Mesendoderm (in vitro differentiated cells): ENCODE results near the gene CCDC197.

Experiments used
- DNase-seq: peaks from one replicate; pipeline ENCODE4 v3.0.0; 2013
- H2AK5ac ChIP-seq: 2 replicates; pipeline ENCODE4 v1.6.1; 2013; ENCODE audit warnings: low read length, inconsistent platforms
- H2BK120ac ChIP-seq: 2 replicates; pipeline ENCODE4 v1.6.1; 2013; ENCODE audit warnings: low read depth, mild to moderate bottlenecking, low read length, moderate library complexity, mixed read lengths
- H2BK15ac ChIP-seq: replicated peaks from 2 replicates; pipeline ENCODE4 v1.6.1; 2013; ENCODE audit warnings: low read depth, mild to moderate bottlenecking, moderate library complexity
- H2BK5ac ChIP-seq: 2 replicates; pipeline ENCODE4 v1.6.1; 2013; ENCODE audit warnings: low read length, inconsistent platforms
- H3K18ac ChIP-seq: 2 replicates; pipeline ENCODE4 v1.6.1; 2013; ENCODE audit warnings: mild to moderate bottlenecking, low read length, mixed read lengths
- H3K23ac ChIP-seq: one replicate; pipeline ENCODE4 v1.6.1; 2013; ENCODE audit warnings: low read length
- H3K27ac ChIP-seq: 2 replicates; pipeline ENCODE4 v1.5.1; 2013; ENCODE audit warnings: low read depth, mild to moderate bottlenecking, inconsistent platforms, low read length, moderate library complexity
- H3K27me3 ChIP-seq: 2 replicates; pipeline ENCODE4 v1.6.1; 2013; ENCODE audit warnings: low read length, control low read depth, mild to moderate bottlenecking, inconsistent platforms; ENCODE audit not compliant: insufficient read depth, poor library complexity
- H3K36me3 ChIP-seq: 2 replicates; pipeline ENCODE4 v1.6.1; 2013; ENCODE audit warnings: low read length, inconsistent platforms; ENCODE audit not compliant: control insufficient read depth, insufficient read depth
- H3K4ac ChIP-seq: one replicate; pipeline ENCODE4 v1.6.1; 2013; ENCODE audit warnings: low read depth, mild to moderate bottlenecking, low read length, moderate library complexity
- H3K4me1 ChIP-seq: 2 replicates; pipeline ENCODE4 v1.6.1; 2013; ENCODE audit warnings: low read depth, low read length, inconsistent platforms; ENCODE audit not compliant: control insufficient read depth
- H3K4me2 ChIP-seq: 2 replicates; pipeline ENCODE4 v1.6.1; 2013; ENCODE audit warnings: low read length
- H3K4me3 ChIP-seq: 2 replicates; pipeline ENCODE4 v1.5.1; 2013; ENCODE audit warnings: mild to moderate bottlenecking, low read length
- H3K56ac ChIP-seq: one replicate; pipeline ENCODE4 v1.6.1; 2013; ENCODE audit warnings: low read length
- H3K79me1 ChIP-seq: 2 replicates; pipeline ENCODE4 v1.6.1; 2013; ENCODE audit warnings: low read length, inconsistent platforms
- H3K79me2 ChIP-seq: 2 replicates; pipeline ENCODE4 v1.6.1; 2013; ENCODE audit warnings: mild to moderate bottlenecking, low read length; ENCODE audit not compliant: control insufficient read depth, insufficient read depth
- H3K9ac ChIP-seq: 2 replicates; pipeline ENCODE4 v1.6.1; 2013; ENCODE audit warnings: low read length, inconsistent platforms
- H4K5ac ChIP-seq: one replicate; pipeline ENCODE4 v1.6.1; 2013; ENCODE audit warnings: low read length
- H4K8ac ChIP-seq: one replicate; pipeline ENCODE4 v1.6.1; 2013; ENCODE audit warnings: low read depth, mild to moderate bottlenecking, control low read depth, low read length, moderate library complexity
- WGBS: extraction: QIAGEN DNeasy Blood & Tissue Kit; methylation state at CpG from one replicate; pipeline ENCODE4 v1.1.7; 2013; ENCODE audit warnings: low lambda C conversion rate, missing lambda C conversion rate; ENCODE audit not compliant: insufficient coverage; ENCODE audit errors: extremely low coverage; 5-methylcytosine and 5-hydroxymethylcytosine counted together

CCDC197 gene

DNA sequence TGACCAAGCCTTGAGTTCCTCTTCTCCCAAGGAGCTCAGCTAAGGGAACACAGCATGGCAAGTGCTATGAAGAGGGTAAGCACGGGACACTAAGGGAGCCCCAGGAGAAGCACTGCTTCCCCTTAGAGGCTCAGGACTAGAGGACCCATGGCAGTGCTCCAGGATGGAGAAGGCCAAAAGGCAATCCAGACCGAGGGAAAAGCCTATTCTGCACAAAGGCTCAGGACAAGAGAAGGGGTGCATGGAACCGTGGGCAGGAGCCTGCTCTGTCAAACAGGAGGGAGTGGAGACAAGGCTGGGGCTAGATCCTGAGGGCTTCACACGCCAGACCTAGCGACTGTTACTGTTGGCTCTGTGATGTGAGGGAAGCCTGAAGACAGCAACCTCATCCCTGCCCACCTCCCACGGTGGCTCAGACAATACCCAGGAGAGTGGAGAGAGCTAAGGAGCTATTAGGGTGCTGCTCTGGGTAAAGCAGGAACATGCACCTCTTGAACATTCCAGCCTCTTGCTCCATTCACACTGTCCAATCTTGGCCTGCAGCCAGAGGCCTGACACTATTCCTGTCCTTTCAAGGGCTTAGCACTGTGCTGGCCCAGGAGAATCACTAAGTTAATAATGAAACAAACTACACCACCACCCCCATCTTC, 53.3 kb downstream of the CCDC197 start:
- Histone ChIP-seq H3K27ac (no peak overlapping the region), H2AK5ac (no peak overlapping the region), H3K9ac (no peak overlapping the region), H3K4me3 (no peak overlapping the region), H3K23ac (no peak overlapping the region), H2BK120ac (no peak overlapping the region), H2BK5ac (no peak overlapping the region), H3K27me3 (no peaks in the 10 kb centered on the region), H3K79me2 (no peaks in the 10 kb centered on the region), H3K56ac (no peak overlapping the region), H3K36me3 (peaks cover 21% of the 10 kb centered on the region), H3K18ac (no peak overlapping the region), H3K79me1 (no peaks in the 10 kb centered on the region), H3K4me2 (no peak overlapping the region), H3K4me1 (no peaks in the 10 kb centered on the region), H4K5ac (no peak overlapping the region), H4K8ac (no peak overlapping the region), H3K4ac (no peak overlapping the region), H2BK15ac (no peak overlapping the region)
- no CpG with 5 or more reads among the region's 6 CpGs for WGBS
- no peak for DNase-seq

DNA sequence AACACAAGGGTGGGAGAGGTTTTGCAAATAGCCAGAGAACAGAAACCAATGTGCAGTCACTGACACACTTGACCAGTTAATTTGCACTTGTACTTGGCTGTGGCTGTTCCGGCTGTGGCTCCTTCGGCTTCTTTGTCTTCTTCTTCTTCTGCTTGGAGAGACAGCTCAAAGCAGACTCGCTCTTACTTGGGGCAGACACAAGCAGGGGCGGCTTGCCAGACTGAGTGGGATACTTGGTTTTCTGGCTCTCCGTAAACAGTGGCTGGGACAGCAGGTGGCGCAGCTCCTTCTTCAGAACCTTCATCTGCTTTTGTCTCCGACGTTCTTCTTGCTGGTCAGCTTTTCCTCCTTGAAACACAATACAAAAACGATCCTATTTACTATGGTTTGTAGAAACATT, 54.0 kb downstream of the CCDC197 start:
- no peak overlapping the region for H3K56ac ChIP-seq
- H3K23ac ChIP-seq: no peak overlapping the region
- peak; percentile 46 for DNase-seq
- H2BK120ac ChIP-seq: no peak overlapping the region
- no peak overlapping the region for H2AK5ac ChIP-seq
- WGBS: no CpG with 5 or more reads among the region's 9 CpGs
- H3K9ac ChIP-seq: no peak overlapping the region
- H3K27ac ChIP-seq: no peak overlapping the region
- H3K79me1 ChIP-seq: no peaks in the 10 kb centered on the region
- H3K4me1 ChIP-seq: no peaks in the 10 kb centered on the region
- no peak overlapping the region for H4K5ac ChIP-seq
- no peak overlapping the region for H2BK15ac ChIP-seq
- H4K8ac ChIP-seq: no peak overlapping the region
- no peaks in the 10 kb centered on the region for H3K27me3 ChIP-seq
- H3K4me2 ChIP-seq: no peak overlapping the region
- H2BK5ac ChIP-seq: no peak overlapping the region
- no peak overlapping the region for H3K4ac ChIP-seq
- no peak overlapping the region for H3K18ac ChIP-seq
- no peak overlapping the region for H3K4me3 ChIP-seq
- H3K79me2 ChIP-seq: no peaks in the 10 kb centered on the region
- peaks cover 18% of the 10 kb centered on the region for H3K36me3 ChIP-seq

DNA sequence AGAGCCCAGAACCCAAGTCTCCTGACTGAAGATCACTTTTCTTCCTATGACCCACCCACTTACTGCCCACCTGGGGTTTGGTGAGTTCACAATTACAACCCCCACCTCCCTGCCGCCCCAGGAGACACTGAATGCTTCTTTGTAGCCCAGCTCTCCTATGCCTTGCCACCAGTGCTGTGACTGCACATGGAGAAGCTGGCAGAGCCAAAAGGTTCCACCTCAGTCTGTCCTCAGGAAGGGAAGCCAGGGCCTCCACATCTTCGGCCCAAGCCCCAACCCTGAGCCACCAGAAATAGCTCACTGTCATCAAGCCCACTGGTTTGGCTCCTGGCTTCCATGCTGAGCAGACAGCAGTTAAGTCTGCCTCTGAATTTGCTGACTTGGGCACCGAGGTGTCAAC, 54.7 kb downstream of the CCDC197 start:
- no peak for DNase-seq
- Histone ChIP-seq H3K79me2 (no peaks in the 10 kb centered on the region), H3K4me2 (no peak overlapping the region), H3K9ac (no peak overlapping the region), H3K18ac (no peak overlapping the region), H3K4me3 (no peak overlapping the region), H3K27me3 (no peaks in the 10 kb centered on the region), H3K36me3 (peaks cover 16% of the 10 kb centered on the region), H3K4me1 (no peaks in the 10 kb centered on the region), H3K27ac (no peak overlapping the region), H2BK120ac (no peak overlapping the region), H2BK5ac (no peak overlapping the region), H4K5ac (no peak overlapping the region), H3K56ac (peak overlapping the region; percentile 25), H3K23ac (no peak overlapping the region), H3K4ac (no peak overlapping the region), H4K8ac (no peak overlapping the region), H2AK5ac (no peak overlapping the region), H2BK15ac (no peak overlapping the region), H3K79me1 (no peaks in the 10 kb centered on the region)
- WGBS: no CpG with 5 or more reads among the region's 3 CpGs

GRCh38 chr14:94052199-94052598, 55.1 kb downstream of the CCDC197 start:
- Histone ChIP-seq H3K79me1 (no peaks in the 10 kb centered on the region), H3K36me3 (peaks cover 16% of the 10 kb centered on the region), H3K79me2 (no peaks in the 10 kb centered on the region), H4K8ac (no peak overlapping the region), H3K23ac (no peak overlapping the region), H3K4ac (no peak overlapping the region), H3K4me3 (no peak overlapping the region), H2BK5ac (no peak overlapping the region), H3K56ac (no peak overlapping the region), H2AK5ac (no peak overlapping the region), H3K9ac (no peak overlapping the region), H2BK120ac (no peak overlapping the region), H3K4me2 (no peak overlapping the region), H2BK15ac (no peak overlapping the region), H3K4me1 (no peaks in the 10 kb centered on the region), H3K27ac (no peak overlapping the region), H3K18ac (no peak overlapping the region), H4K5ac (no peak overlapping the region), H3K27me3 (no peaks in the 10 kb centered on the region)
- WGBS: no CpG with 5 or more reads among the region's 1 CpG
- DNase-seq: peak; percentile 53

- Histone ChIP-seq H3K4me2 (no peak overlapping the region), H3K9ac (no peak overlapping the region), H3K27me3 (no peaks in the 10 kb centered on the region), H2BK120ac (no peak overlapping the region), H3K23ac (no peak overlapping the region), H3K79me1 (no peaks in the 10 kb centered on the region), H2BK15ac (no peak overlapping the region), H3K4me3 (no peak overlapping the region), H2AK5ac (no peak overlapping the region), H3K56ac (no peak overlapping the region), H3K4ac (no peak overlapping the region), H3K36me3 (peaks cover 16% of the 10 kb centered on the region), H4K8ac (no peak overlapping the region), H3K27ac (no peak overlapping the region), H2BK5ac (no peak overlapping the region), H4K5ac (no peak overlapping the region), H3K18ac (no peak overlapping the region), H3K79me2 (no peaks in the 10 kb centered on the region), H3K4me1 (no peaks in the 10 kb centered on the region)
- DNase-seq: no peak
- WGBS: no CpG with 5 or more reads among the region's 4 CpGs
Observed at GRCh38 chr14:94052662-94053061, 55.6 kb downstream of the CCDC197 start.

DNA sequence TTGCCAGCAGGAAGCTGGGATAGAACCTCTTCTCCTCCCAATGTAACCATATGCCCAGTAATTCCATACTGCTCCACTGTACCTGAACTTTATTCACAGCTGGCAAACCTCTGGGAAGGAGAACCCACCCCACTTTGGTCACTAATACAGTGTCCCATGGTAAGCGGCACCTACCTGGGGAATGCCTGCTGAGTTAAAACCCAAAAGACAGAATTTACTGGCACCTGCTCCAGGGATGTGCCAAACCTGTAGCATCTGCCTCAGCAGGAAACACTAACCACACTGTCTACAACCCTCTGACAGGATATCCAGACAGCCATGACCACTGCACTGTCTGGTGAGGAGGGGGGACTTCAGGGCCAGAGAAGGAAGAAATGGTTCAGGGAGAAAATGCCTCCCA, 57.3 kb downstream of the CCDC197 start:
- Histone ChIP-seq H3K18ac (no peak overlapping the region), H3K4ac (no peak overlapping the region), H3K23ac (no peak overlapping the region), H3K79me1 (peaks cover 2% of the 10 kb centered on the region), H3K36me3 (peaks cover 17% of the 10 kb centered on the region), H4K5ac (no peak overlapping the region), H3K4me3 (no peak overlapping the region), H3K4me1 (no peaks in the 10 kb centered on the region), H3K27ac (no peak overlapping the region), H2BK15ac (no peak overlapping the region), H2BK5ac (no peak overlapping the region), H4K8ac (no peak overlapping the region), H3K56ac (no peak overlapping the region), H3K4me2 (no peak overlapping the region), H2BK120ac (no peak overlapping the region), H3K27me3 (no peaks in the 10 kb centered on the region), H3K9ac (no peak overlapping the region), H2AK5ac (no peak overlapping the region), H3K79me2 (no peaks in the 10 kb centered on the region)
- no CpG with 5 or more reads among the region's 1 CpG for WGBS
- no peak for DNase-seq
